Measurements from ENCODE around the gene USP26. TPM values are rescaled to one million over a fixed set of nuclear protein-coding genes. Genes with fewer than 3 reads are reported as not detected.

The USP26 gene
- total and polyA plus RNA-seq, 2 donors (not counting 3 experiments of a cell fraction or from before 2014, with no cell fraction given): not detected

- TF ChIP-seq MYC (IDR thresholded peaks at IDR 0.05; ENCODE audit: low read depth, low read length) (no peak), MAX (IDR thresholded peaks at IDR 0.05; ENCODE audit: insufficient read depth, insufficient read length) (no peak), JUN (IDR thresholded peaks at IDR 0.05; ENCODE audit: borderline replicate concordance, insufficient read depth, insufficient read length, low read depth) (no peak), POLR2AphosphoS5 (IDR thresholded peaks at IDR 0.05; ENCODE audit: insufficient read depth, low read depth, low read length) (no peak), POLR2A (IDR thresholded peaks at IDR 0.05; ENCODE audit: low read depth, low read length) (no peak), EZH2 (IDR thresholded peaks at IDR 0.05; ENCODE audit: borderline replicate concordance, low read depth, low read length, severe bottlenecking) (no peak), GATA2 (IDR thresholded peaks at IDR 0.05; ENCODE audit: insufficient read depth, insufficient read length, low read depth, low read length) (no peak), CTCF (IDR thresholded peaks at IDR 0.05; ENCODE audit: extremely low read depth in 1 of 2, insufficient read depth in 1 of 2, low read depth in 1 of 2, low read length in 2 of 2) (no peak), FOS (IDR thresholded peaks at IDR 0.05; ENCODE audit: borderline replicate concordance, insufficient read depth, low read length) (no peak)
- CTCF ChIA-PET: no interaction called here
- Histone ChIP-seq H3K36me3 (ENCODE audit: control insufficient read depth in 2 of 2, extremely low read depth in 1 of 2, insufficient read depth in 2 of 2, low read length in 2 of 2) (no peaks in the 10 kb centered on the region), H2AFZ (ENCODE audit: low read depth, low read length) (no peak overlapping the region), H3K4me1 (ENCODE audit: control insufficient read depth, extremely low read depth, insufficient read depth, low read length) (no peaks in the 10 kb centered on the region), H3K27ac (ENCODE audit: insufficient read depth, low read depth, low read length) (no peak overlapping the region), H4K20me1 (replicated peaks; ENCODE audit: control insufficient read depth, extremely low read depth, insufficient read depth, low read length) (no peaks in the 10 kb centered on the region), H3K9me1 (replicated peaks; ENCODE audit: control insufficient read depth, extremely low read depth, insufficient read depth, low read length) (no peaks in the 10 kb centered on the region), H3K9ac (replicated peaks; ENCODE audit: extremely low read depth, insufficient read depth, low read length) (no peak overlapping the region), H3K27me3 (ENCODE audit: control insufficient read depth in 2 of 2, insufficient read depth in 2 of 2, low read length in 2 of 2) (no peaks in the 10 kb centered on the region), H3K9me3 (replicated peaks; ENCODE audit: control insufficient read depth, insufficient read depth, low read length) (no peaks in the 10 kb centered on the region), H3K4me3 (replicated peaks in 1 of 3; ENCODE audit: insufficient read depth in 1 of 3, low read depth in 1 of 3, low read length in 3 of 3) (no peak overlapping the region), H3K4me2 (ENCODE audit: insufficient read depth, low read length) (no peak overlapping the region), H3K79me2 (ENCODE audit: control insufficient read depth, insufficient read depth, low read length) (no peaks in the 10 kb centered on the region)
- FAIRE-seq: no peak
- no TSS peak for BruUV-seq (replicated peaks)
- no peak for DNase-seq (ENCODE audit: low read depth, low spot score)
- POLR2A ChIA-PET: no interaction called here
- dilution Hi-C loops (cut with MboI; ENCODE audit: extremely low pct_ligation_motif_present, low sequenced_read_pairs) (no loop called here), intact Hi-C loops (cut with micrococcal nuclease) (no loop called here)
Observed at GRCh38 chrX:133048751-133049150, 48.2 kb downstream of the USP26 start.
